Tibial nerve (tissue), 3 donors: Measurements from ENCODE around the gene GGTLC2.

Experiments
- POLR2A ChIP-seq, 2 donors: fragments of 450-650 bp; IDR thresholded peaks; one replicate each; pipeline ENCODE4 v1.6.1; 2017; ENCODE audit warnings: antibody characterized with exemption in 2 of 2, mild to moderate bottlenecking in 2 of 2, moderate library complexity in 2 of 2
- TF ChIP-seq, protein P1 (sequence below), 5 experiments: fragments of 200-600 bp in 3 of 5; fragments of 450-650 bp in 2 of 5; sonication (generic) in 3 of 5; IDR thresholded peaks; one replicate each; pipeline ENCODE4 v1.5.1; 2016 to 2019; ENCODE audit warnings: antibody characterized with exemption in 5 of 5, mild to moderate bottlenecking in 3 of 5, moderate library complexity in 2 of 5

DNA sequence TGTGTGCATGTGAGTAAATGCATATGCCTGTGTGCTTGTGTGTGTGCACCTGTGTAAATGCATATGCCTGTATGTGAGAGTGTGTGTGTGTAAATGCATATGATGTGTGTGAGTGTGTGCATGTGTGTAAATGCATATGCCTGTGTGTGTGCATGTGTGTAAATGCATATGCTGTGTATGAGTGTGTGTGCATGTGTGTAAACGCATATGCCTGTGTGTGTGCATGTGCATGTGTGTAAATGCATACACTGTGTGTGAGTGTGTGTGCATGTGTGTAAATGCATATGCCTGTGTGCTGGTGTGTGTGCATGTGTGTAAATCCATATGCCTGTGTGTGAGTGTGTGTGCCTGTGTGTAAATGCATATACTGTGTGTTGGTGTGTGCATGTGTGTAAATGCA, 37.8 kb downstream of the GGTLC2 start:
- TF ChIP-seq, protein P1, sequence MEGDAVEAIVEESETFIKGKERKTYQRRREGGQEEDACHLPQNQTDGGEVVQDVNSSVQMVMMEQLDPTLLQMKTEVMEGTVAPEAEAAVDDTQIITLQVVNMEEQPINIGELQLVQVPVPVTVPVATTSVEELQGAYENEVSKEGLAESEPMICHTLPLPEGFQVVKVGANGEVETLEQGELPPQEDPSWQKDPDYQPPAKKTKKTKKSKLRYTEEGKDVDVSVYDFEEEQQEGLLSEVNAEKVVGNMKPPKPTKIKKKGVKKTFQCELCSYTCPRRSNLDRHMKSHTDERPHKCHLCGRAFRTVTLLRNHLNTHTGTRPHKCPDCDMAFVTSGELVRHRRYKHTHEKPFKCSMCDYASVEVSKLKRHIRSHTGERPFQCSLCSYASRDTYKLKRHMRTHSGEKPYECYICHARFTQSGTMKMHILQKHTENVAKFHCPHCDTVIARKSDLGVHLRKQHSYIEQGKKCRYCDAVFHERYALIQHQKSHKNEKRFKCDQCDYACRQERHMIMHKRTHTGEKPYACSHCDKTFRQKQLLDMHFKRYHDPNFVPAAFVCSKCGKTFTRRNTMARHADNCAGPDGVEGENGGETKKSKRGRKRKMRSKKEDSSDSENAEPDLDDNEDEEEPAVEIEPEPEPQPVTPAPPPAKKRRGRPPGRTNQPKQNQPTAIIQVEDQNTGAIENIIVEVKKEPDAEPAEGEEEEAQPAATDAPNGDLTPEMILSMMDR (IDR thresholded peaks at IDR 0.05): no peak
- no peak for TF ChIP-seq POLR2A (IDR thresholded peaks at IDR 0.05)
